Aorta (tissue), 5 donors: ENCODE results near the gene OSBPL5. TPM values are rescaled to one million over a fixed set of nuclear protein-coding genes. Genes with fewer than 3 reads are reported as not detected.
A peak's percentile ranks its signal among the peaks of the same experiment; 100 is the strongest.

ENCODE experiments used
- ATAC-seq: fragments of 200-7000 bp; cut with Tn5 transposase; one replicate; pipeline ENCODE4 v1.9.1; 2022; ENCODE audit warnings: moderate library complexity; ENCODE audit not compliant: low FRiP score
- DNase-seq, 2 donors: peaks; one replicate each; pipeline ENCODE4 v3.0.0-alpha.2; 2020
- H3K27ac ChIP-seq, 2 donors: one replicate each; pipeline ENCODE4 v1.5.1; 2013; ENCODE audit warnings: low read length in 2 of 2, mild to moderate bottlenecking in 2 of 2, moderate library complexity in 2 of 2, control low read depth in 1 of 2, inconsistent platforms in 1 of 2, low read depth in 1 of 2
- H3K27me3 ChIP-seq, 2 donors: one replicate each; pipeline ENCODE4 v1.6.1; 2013; ENCODE audit warnings: control low read depth in 1 of 2, low read length in 1 of 2, mild to moderate bottlenecking in 1 of 2, moderate library complexity in 1 of 2; ENCODE audit not compliant: insufficient read depth in 2 of 2, control insufficient read depth in 1 of 2
- H3K36me3 ChIP-seq, 2 donors: one replicate each; pipeline ENCODE4 v1.6.1; 2013; ENCODE audit warnings: control low read depth in 1 of 2, low read length in 1 of 2, mild to moderate bottlenecking in 1 of 2; ENCODE audit not compliant: insufficient read depth in 2 of 2, control insufficient read depth in 1 of 2
- H3K4me1 ChIP-seq, 2 donors: one replicate each; pipeline ENCODE4 v1.6.1; 2013; ENCODE audit warnings: low read length in 2 of 2, control low read depth in 1 of 2, mild to moderate bottlenecking in 1 of 2, moderate library complexity in 1 of 2; ENCODE audit not compliant: insufficient read depth in 2 of 2, control insufficient read depth in 1 of 2
- H3K4me3 ChIP-seq, 2 donors: one replicate each; pipeline ENCODE4 v1.5.1; 2013; ENCODE audit warnings: low read length in 2 of 2, control low read depth in 1 of 2, mild to moderate bottlenecking in 1 of 2
- H3K9me3 ChIP-seq: one replicate; pipeline ENCODE4 v1.6.1; 2013; ENCODE audit warnings: mild to moderate bottlenecking, low read length; ENCODE audit not compliant: control insufficient read depth
- WGBS, 2 donors: extraction: QIAGEN DNeasy Blood & Tissue Kit; methylation state at CpG; one replicate each; pipeline ENCODE4 v1.1.7; 2013; 5-methylcytosine and 5-hydroxymethylcytosine counted together
- intact Hi-C, 2 donors: fragments of 100-400 bp; cut with DNase I; formaldehyde crosslinking; loops; one replicate each; pipeline versions ENCODE4 v1.14.2 to v1.15.0; 2022
- polyA plus RNA-seq, 2 donors: library from polyadenylated mRNA; stranded (reverse); fragments of 200-250 nt; gene quantifications; one replicate each; pipeline ENCODE4 v1.2.3, GENCODE V29; 2013
- total RNA-seq, 2 donors: library from RNA; stranded (reverse); fragmentation: NEBNext Ultra II Directional; extraction: Animal tissue kit (Norgen Biotek cat#: 25700); gene quantifications; one replicate each; pipeline ENCODE4 v1.2.1, GENCODE V29; 2021
- donor health status: healthy with polysubstance abuse.
- donor health status: Bipolar disorder and iron deficiency.
- donor health status: DM: no; HTN: no; CAD: no.
- donor health status: DM: no; HTN: no; CAD: no.
- donor health status: DM: yes; HTN: yes; CAD: no.

OSBPL5 gene
- total and polyA plus RNA-seq, 4 donors, result 11.9 to 69.1 (median 56.2) TPM

- Histone ChIP-seq H3K27me3 (no peaks in the 10 kb centered on the region), H3K36me3 (no peaks in the 10 kb centered on the region), H3K27ac (no peak overlapping the region), H3K9me3 (no peaks in the 10 kb centered on the region), H3K4me1 (no peaks in the 10 kb centered on the region), H3K4me3 (no peak overlapping the region)
- intact Hi-C loops, result no loop called here
- WGBS, 2 donors, result 73 to 85% methylated on average over 12 of the region's 12 CpGs
- no peak for ATAC-seq
- peak; percentile 35 to 59 for DNase-seq
Measured at GRCh38 chr11:3200388-3201111, 35.4 kb upstream of the OSBPL5 start.

- no peaks in the 10 kb centered on the region for H3K27me3 ChIP-seq
- no peak overlapping the region for H3K4me3 ChIP-seq
- intact Hi-C loops, result no loop called here
- WGBS, 2 donors, result 87 to 88% methylated on average over 17 to 19 of the region's 19 CpGs
- ATAC-seq, result no peak
- peak; percentile 30 to 54 for DNase-seq
- no peaks in the 10 kb centered on the region for H3K9me3 ChIP-seq
- H3K4me1 ChIP-seq, result no peaks in the 10 kb centered on the region
- H3K36me3 ChIP-seq, result no peaks in the 10 kb centered on the region
- no peak overlapping the region for H3K27ac ChIP-seq
Measured at GRCh38 chr11:3199537-3200295, 34.6 kb upstream of the OSBPL5 start.

GRCh38 chr11:3198815-3199214 is 33.7 kb upstream of the OSBPL5 start:
- ATAC-seq (no peak), DNase-seq (peak; percentile 29 to 33)
- Histone ChIP-seq H3K9me3 (no peaks in the 10 kb centered on the region), H3K36me3 (no peaks in the 10 kb centered on the region), H3K4me1 (no peaks in the 10 kb centered on the region), H3K27ac (no peak overlapping the region), H3K4me3 (no peak overlapping the region), H3K27me3 (no peaks in the 10 kb centered on the region)
- WGBS, 2 donors, result 87 to 92% methylated on average over 15 of the region's 15 CpGs
- intact Hi-C loops, result no loop called here

GRCh38 chr11:3197878-3198528 is 32.9 kb upstream of the OSBPL5 start:
- no peaks in the 10 kb centered on the region for H3K36me3 ChIP-seq
- H3K27me3 ChIP-seq, result no peaks in the 10 kb centered on the region
- H3K27ac ChIP-seq, result no peak overlapping the region
- peak in 1 of 2 donors; percentile 21 for DNase-seq
- no peaks in the 10 kb centered on the region for H3K4me1 ChIP-seq
- 86 to 91% methylated on average over 7 to 8 of the region's 8 CpGs for WGBS, 2 donors
- no peaks in the 10 kb centered on the region for H3K9me3 ChIP-seq
- no peak overlapping the region for H3K4me3 ChIP-seq
- no peak for ATAC-seq
- intact Hi-C loops, result no loop called here

- H3K4me3 ChIP-seq, result no peak overlapping the region
- WGBS, 2 donors, result 86 to 88% methylated on average over 11 of the region's 11 CpGs
- ATAC-seq (no peak), DNase-seq (peak in 1 of 2 donors; percentile 26)
- H3K36me3 ChIP-seq, result no peaks in the 10 kb centered on the region
- H3K27me3 ChIP-seq, result no peaks in the 10 kb centered on the region
- no peak overlapping the region for H3K27ac ChIP-seq
- intact Hi-C loops, result no loop called here
- H3K9me3 ChIP-seq, result no peaks in the 10 kb centered on the region
- no peaks in the 10 kb centered on the region for H3K4me1 ChIP-seq
Measured at GRCh38 chr11:3197044-3197695, 32.1 kb upstream of the OSBPL5 start.

GRCh38 chr11:3196161-3197043 is 31.3 kb upstream of the OSBPL5 start:
- Histone ChIP-seq H3K27me3 (no peaks in the 10 kb centered on the region), H3K4me1 (no peaks in the 10 kb centered on the region), H3K9me3 (no peaks in the 10 kb centered on the region), H3K4me3 (no peak overlapping the region), H3K36me3 (no peaks in the 10 kb centered on the region), H3K27ac (no peak overlapping the region)
- no peak for ATAC-seq
- intact Hi-C loops, result no loop called here
- DNase-seq, result peak; percentile 35 to 69
- WGBS, 2 donors, result 88 to 90% methylated on average over 23 of the region's 23 CpGs

- Histone ChIP-seq H3K4me3 (no peak overlapping the region), H3K27ac (no peak overlapping the region), H3K27me3 (no peaks in the 10 kb centered on the region), H3K4me1 (no peaks in the 10 kb centered on the region), H3K9me3 (no peaks in the 10 kb centered on the region), H3K36me3 (no peaks in the 10 kb centered on the region)
- intact Hi-C loops, result no loop called here
- WGBS, 2 donors, result 67 to 73% methylated on average over 22 of the region's 22 CpGs
- DNase-seq (peak in 1 of 2 donors; percentile 49), ATAC-seq (no peak)
Measured at GRCh38 chr11:3195251-3196160, 30.4 kb upstream of the OSBPL5 start.
